ENCODE data around the gene CCDC201. TPM values are rescaled to one million over a fixed set of nuclear protein-coding genes. Genes with fewer than 3 reads are reported as not detected.

CCDC201 gene
- total RNA-seq (not detected), total RNA-seq (0 to 0.23 reads per million in 2 donors)

DNA sequence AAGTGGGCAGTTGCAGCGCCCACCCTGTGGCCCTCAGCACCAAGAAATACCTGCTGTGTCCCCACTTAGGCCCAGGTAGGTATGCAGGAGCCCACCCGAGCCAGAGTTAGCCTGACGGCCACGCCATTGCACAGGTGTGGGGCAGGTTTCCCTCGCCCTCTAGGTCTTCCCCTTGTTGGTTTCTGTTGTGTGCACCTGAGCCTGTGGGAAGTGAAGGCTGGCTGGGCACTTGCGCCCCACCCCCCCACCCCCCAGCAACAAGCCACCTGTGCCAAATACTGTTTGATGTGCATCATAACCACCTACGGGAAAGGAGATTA, at the start of gene CCDC201:
Gene CCDC201, minus strand, starts transcription at position 48 of the 320 bp plus-strand sequence. CDS start 75 bp downstream, outside the sequence.
- DNase-seq (no peak), ATAC-seq (no peak)
- H3K9me3 ChIP-seq (ENCODE audit: control insufficient read depth, low read length, poor library complexity, severe bottlenecking): no peaks in the 10 kb centered on the region
- Mint-ChIP-seq H3K4me1 (no peaks in the 10 kb centered on the region), H3K27me3 (peaks cover 18% of the 10 kb centered on the region), H3K36me3 (ENCODE audit: low read depth) (peaks cover 2% of the 10 kb centered on the region), H3K4me3 (no peak within 1 kb of the TSS), H3K27ac (no peak within 1 kb of the TSS)

DNA sequence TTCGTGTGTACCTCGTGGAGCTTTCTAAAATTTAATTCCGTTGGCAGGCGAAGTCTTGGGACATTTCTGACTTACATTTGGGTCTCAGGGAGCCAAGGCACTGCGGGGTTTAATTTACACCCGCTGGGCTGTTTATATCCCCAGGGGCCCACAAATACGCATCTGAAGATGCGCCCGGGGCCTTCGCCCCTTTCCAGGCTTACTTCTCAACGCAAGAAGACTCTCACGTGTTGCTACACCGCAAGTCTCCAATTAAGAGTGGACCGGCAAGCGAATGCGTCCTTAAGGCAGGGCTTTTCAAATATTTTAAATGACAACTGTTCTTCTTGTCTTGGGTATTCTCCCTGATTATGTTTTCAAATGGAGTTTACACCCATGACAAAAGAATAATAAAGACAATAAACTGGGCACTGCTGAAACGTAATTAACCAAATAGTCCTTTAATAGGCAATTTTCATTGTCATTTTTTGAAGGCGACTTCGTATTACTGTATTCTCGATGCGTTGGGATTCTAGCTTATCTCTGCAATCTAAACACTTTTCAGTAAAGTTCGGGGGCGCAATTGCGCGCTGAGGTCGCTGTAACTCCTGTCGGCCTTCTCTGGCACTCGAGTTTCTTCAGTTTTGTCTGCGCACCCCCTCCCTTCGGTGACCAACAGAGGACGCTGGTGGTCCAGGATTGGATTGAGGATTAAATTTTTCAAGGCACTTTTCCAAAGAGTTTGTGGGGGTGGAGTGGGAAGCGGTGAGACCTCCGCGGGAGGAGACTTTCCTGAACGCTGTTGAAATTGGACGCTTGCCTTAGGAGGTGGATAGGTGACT, 49.0 kb upstream of the CCDC201 start:
- ATAC-seq: no peak
- Mint-ChIP-seq H3K27ac (no peak overlapping the region), H3K4me3 (peak overlapping the region; percentile 78), H3K27me3 (peaks cover 55% of the 10 kb centered on the region), H3K4me1 (peaks cover 25% of the 10 kb centered on the region), H3K36me3 (ENCODE audit: low read depth) (no peaks in the 10 kb centered on the region)
- DNase-seq: no peak
- no peaks in the 10 kb centered on the region for H3K9me3 ChIP-seq (ENCODE audit: control insufficient read depth, low read length, poor library complexity, severe bottlenecking)

GRCh38 chr7:45921381-45921698, 48.5 kb upstream of the CCDC201 start:
- H3K36me3 Mint-ChIP-seq (ENCODE audit: low read depth): no peaks in the 10 kb centered on the region
- H3K9me3 ChIP-seq (ENCODE audit: control insufficient read depth, low read length, poor library complexity, severe bottlenecking): no peaks in the 10 kb centered on the region
- no peak for DNase-seq
- no peak for ATAC-seq
- no peak overlapping the region for H3K27ac Mint-ChIP-seq
- peaks cover 25% of the 10 kb centered on the region for H3K4me1 Mint-ChIP-seq
- H3K27me3 Mint-ChIP-seq: peaks cover 55% of the 10 kb centered on the region
- peak overlapping the region; percentile 78 for H3K4me3 Mint-ChIP-seq

DNA sequence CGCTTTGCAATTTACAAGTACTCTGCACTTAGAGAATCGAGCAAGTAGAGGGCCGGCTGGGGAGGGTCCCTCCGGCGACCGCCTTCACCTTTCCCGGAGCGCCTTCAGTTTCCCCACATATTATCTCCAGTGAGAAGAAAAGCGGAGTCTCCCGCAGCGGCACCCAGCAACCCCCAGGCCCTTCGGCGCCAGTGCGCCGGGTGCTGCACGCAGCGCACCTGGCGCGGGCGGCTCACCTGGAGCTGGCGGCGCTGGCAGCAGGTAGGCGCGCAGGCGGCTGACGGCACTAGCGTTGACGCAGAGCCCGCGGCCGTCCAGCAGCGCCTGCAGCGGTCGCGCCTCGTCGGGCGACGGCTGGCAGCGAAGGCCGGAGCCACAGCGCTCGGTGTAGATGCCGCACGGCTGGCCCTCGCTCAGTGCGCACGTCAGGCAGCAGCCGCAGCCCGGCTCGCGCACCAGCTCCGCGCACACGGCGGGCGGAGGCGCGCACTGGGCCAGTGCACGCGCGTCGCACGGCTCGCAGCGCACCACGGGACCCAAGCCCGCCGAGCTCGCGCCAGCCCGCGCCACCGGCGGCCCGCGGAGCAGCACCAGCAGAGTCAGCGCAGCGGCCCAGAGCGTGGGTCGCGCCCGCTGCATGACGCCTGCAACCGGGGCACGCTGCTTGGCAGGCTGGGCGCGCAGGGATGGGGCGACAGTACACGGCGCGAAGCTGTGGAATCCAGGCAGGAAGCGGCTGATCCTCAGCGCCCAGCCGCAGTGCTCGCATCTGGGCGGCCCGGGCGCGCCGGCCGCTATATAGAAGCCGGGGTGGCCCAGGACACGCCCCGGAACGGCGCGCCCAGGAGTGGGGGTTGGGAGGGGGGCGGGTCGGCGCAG, 47.9 kb upstream of the CCDC201 start, which contains the start of gene IGFBP3:
Gene IGFBP3, minus strand, starts transcription at position 771 of the 879 bp plus-strand sequence. Its CDS starts 132 bp downstream, at position 639.
- DNase-seq (peak in 1 of 3 donors; percentile 15), ATAC-seq (peak; percentile 71)
- Mint-ChIP-seq H3K27ac (no peak within 1 kb of the TSS), H3K27me3 (peaks cover 55% of the 10 kb centered on the region), H3K36me3 (ENCODE audit: low read depth) (no peaks in the 10 kb centered on the region), H3K4me3 (peak within 1 kb of the TSS; percentile 87), H3K4me1 (peaks cover 23% of the 10 kb centered on the region)
- no peaks in the 10 kb centered on the region for H3K9me3 ChIP-seq (ENCODE audit: control insufficient read depth, low read length, poor library complexity, severe bottlenecking)

DNA sequence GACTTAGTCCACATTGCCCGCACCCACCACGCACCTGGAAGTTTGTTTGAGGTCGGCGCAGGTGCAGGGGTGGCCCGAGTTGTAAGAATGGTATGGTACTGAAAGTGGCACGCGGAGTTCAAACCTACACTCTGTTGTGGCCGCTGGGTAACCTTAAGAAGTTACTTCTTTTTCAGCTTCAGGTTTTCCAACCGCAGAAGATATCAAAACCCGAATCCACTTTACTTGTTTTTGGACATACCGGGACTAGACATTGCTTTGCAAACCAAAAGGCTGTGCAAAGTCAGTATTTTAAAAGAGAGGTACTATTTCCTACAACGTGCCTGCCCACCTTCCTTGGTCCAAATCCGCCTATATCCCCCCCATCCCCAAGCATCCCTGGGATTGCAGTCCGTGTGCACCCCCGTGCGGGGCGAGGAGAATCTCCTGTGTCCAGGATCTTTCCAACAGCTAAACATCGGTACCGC, 47.1 kb upstream of the CCDC201 start:
- ATAC-seq: no peak
- Mint-ChIP-seq H3K4me1 (peaks cover 23% of the 10 kb centered on the region), H3K27me3 (peaks cover 55% of the 10 kb centered on the region), H3K27ac (no peak overlapping the region), H3K36me3 (ENCODE audit: low read depth) (no peaks in the 10 kb centered on the region), H3K4me3 (peak overlapping the region; percentile 87)
- no peaks in the 10 kb centered on the region for H3K9me3 ChIP-seq (ENCODE audit: control insufficient read depth, low read length, poor library complexity, severe bottlenecking)
- no peak for DNase-seq

DNA sequence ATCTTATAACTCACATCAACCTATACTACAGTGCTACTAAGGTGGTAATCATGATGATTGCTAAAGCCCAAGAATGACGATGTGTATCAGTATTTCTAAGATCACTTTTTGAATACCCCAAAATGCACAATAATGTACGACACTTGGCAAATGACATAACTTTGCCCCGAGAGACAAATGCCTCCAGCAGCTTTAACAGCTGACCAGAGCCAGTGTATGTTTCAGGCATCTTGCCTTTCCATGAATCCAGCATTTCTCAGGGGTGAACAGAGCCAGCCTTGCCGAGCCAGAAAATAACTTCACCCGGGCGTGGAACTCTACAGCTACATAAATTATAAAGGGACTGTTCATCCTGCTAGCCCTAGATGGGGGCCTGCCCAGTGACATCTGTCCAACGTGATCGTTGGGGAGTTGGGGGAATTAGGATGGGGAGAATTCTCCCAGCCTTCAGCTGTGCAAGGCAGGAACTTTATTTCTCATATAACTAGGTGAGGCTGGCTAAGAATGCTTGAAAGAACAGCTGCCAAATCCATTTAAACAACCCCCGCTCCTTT, 46.4 kb upstream of the CCDC201 start:
- Mint-ChIP-seq H3K4me1 (peaks cover 23% of the 10 kb centered on the region), H3K4me3 (peak overlapping the region; percentile 87), H3K27me3 (peaks cover 57% of the 10 kb centered on the region), H3K36me3 (ENCODE audit: low read depth) (no peaks in the 10 kb centered on the region), H3K27ac (no peak overlapping the region)
- H3K9me3 ChIP-seq (ENCODE audit: control insufficient read depth, low read length, poor library complexity, severe bottlenecking): no peaks in the 10 kb centered on the region
- ATAC-seq: no peak
- no peak for DNase-seq

DNA sequence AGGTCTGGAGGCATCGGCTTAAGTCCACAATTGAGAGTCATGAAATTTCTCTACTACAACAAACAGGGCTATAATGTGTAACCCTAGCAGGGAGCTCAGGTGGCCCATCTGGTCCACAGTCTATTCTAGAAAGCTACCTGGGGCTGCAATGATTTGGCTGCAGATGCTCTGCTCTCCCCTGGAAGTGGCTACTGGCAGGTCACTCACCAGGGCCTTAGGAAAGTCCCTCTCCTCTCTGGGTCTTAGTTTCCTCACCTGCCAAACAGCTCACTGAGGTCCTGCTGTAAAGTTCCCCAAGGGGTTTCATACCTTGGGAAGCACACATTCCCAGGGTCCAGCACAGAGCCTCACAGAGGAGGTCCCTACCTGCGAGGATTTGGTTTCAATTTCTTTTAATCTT, 45.7 kb upstream of the CCDC201 start:
- ATAC-seq (no peak), DNase-seq (no peak)
- no peak overlapping the region for H3K27ac Mint-ChIP-seq
- H3K27me3 Mint-ChIP-seq: peaks cover 51% of the 10 kb centered on the region
- H3K9me3 ChIP-seq (ENCODE audit: control insufficient read depth, low read length, poor library complexity, severe bottlenecking): no peaks in the 10 kb centered on the region
- no peak overlapping the region for H3K4me3 Mint-ChIP-seq
- no peaks in the 10 kb centered on the region for H3K36me3 Mint-ChIP-seq (ENCODE audit: low read depth)
- peaks cover 23% of the 10 kb centered on the region for H3K4me1 Mint-ChIP-seq

- peaks cover 16% of the 10 kb centered on the region for H3K4me1 Mint-ChIP-seq
- no peaks in the 10 kb centered on the region for H3K9me3 ChIP-seq (ENCODE audit: control insufficient read depth, low read length, poor library complexity, severe bottlenecking)
- H3K27me3 Mint-ChIP-seq: peaks cover 51% of the 10 kb centered on the region
- peak; percentile 44 to 70 (median 51) for DNase-seq
- ATAC-seq: peak; percentile 35
- H3K27ac Mint-ChIP-seq: no peak overlapping the region
- H3K4me3 Mint-ChIP-seq: peak overlapping the region; percentile 33
- no peaks in the 10 kb centered on the region for H3K36me3 Mint-ChIP-seq (ENCODE audit: low read depth)
These were observed 44.8 kb upstream of the CCDC201 start for GRCh38 chr7:45917658-45918057.

DNA sequence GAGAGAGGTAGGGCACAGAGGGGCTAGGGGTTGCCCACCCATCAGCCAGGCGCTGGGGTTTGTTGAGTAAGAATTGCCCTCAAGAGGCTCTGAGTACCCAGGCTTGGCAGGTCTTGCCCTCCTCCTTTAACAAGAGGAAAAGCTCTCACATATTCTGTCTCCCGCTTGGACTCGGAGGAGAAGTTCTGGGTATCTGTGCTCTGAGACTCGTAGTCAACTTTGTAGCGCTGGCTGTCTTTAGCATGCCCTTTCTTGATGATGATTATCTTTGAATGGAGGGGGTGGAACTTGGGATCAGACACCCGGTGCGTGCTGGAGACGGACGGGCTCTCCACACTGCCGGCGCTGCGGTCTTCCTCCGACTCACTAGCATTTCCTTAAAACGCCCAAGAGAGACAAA, 44.2 kb upstream of the CCDC201 start:
- peaks cover 10% of the 10 kb centered on the region for H3K4me1 Mint-ChIP-seq
- H3K36me3 Mint-ChIP-seq (ENCODE audit: low read depth): no peaks in the 10 kb centered on the region
- no peaks in the 10 kb centered on the region for H3K9me3 ChIP-seq (ENCODE audit: control insufficient read depth, low read length, poor library complexity, severe bottlenecking)
- H3K27me3 Mint-ChIP-seq: peaks cover 47% of the 10 kb centered on the region
- DNase-seq (no peak), ATAC-seq (no peak)
- H3K27ac Mint-ChIP-seq: no peak overlapping the region
- H3K4me3 Mint-ChIP-seq: no peak overlapping the region

DNA sequence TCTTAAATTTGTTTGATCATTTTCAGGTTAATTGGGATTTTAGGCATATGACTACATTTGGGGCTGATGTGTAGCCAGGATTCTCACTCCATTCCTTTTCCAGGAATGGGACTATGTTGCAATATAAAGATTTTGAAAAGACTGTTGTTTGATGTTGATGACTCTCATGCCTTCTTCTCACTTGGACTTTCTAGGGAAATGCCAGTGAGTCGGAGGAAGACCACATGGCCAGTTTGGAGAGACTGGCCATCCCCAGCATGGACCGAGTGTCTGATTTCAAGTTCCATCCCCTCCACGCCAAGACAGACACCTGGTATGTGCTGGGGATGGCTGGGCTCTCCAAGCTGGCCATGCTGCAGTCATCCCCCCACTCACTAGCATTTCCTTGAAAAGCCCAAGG, 42.7 kb upstream of the CCDC201 start:
- no peak overlapping the region for H3K27ac Mint-ChIP-seq
- H3K4me3 Mint-ChIP-seq: no peak overlapping the region

GRCh38 chr7:45914911-45915310, 42.0 kb upstream of the CCDC201 start:
- no peaks in the 10 kb centered on the region for H3K36me3 Mint-ChIP-seq (ENCODE audit: low read depth)
- H3K27me3 Mint-ChIP-seq: peaks cover 38% of the 10 kb centered on the region
- peaks cover 5% of the 10 kb centered on the region for H3K4me1 Mint-ChIP-seq
- ATAC-seq (no peak), DNase-seq (no peak)
- no peak overlapping the region for H3K27ac Mint-ChIP-seq
- H3K9me3 ChIP-seq (ENCODE audit: control insufficient read depth, low read length, poor library complexity, severe bottlenecking): no peaks in the 10 kb centered on the region
- no peak overlapping the region for H3K4me3 Mint-ChIP-seq

More for the DNA sequence above, 42.7 kb upstream of the CCDC201 start:
- DNase-seq: no peak
- no peak for ATAC-seq
- no peaks in the 10 kb centered on the region for H3K9me3 ChIP-seq (ENCODE audit: control insufficient read depth, low read length, poor library complexity, severe bottlenecking)
- Mint-ChIP-seq H3K36me3 (ENCODE audit: low read depth) (no peaks in the 10 kb centered on the region), H3K27me3 (peaks cover 44% of the 10 kb centered on the region), H3K4me1 (peaks cover 9% of the 10 kb centered on the region)

DNA sequence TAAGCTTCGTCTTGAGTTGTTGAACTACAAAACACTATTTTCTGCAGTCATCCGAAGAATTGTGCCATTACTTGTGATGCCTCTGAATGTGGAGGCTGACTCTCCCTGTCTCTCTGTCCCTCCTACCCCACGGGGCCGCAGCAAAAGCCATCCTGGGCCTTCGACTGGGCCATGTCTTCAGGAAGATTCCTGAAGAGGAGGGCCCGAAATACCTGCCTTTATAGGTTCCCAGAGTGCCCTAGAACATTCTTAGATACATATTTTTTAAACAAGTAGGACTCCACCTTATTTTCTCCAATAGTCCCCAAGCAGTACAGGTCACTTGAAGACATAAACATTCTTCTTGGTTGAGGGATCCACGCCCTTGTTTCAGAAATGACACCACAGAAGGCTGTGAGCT, 40.1 kb upstream of the CCDC201 start:
- ATAC-seq (no peak), DNase-seq (no peak)
- peaks cover 5% of the 10 kb centered on the region for H3K4me1 Mint-ChIP-seq
- H3K36me3 Mint-ChIP-seq (ENCODE audit: low read depth): no peaks in the 10 kb centered on the region
- H3K4me3 Mint-ChIP-seq: no peak overlapping the region
- H3K27ac Mint-ChIP-seq: no peak overlapping the region
- no peaks in the 10 kb centered on the region for H3K9me3 ChIP-seq (ENCODE audit: control insufficient read depth, low read length, poor library complexity, severe bottlenecking)
- peaks cover 30% of the 10 kb centered on the region for H3K27me3 Mint-ChIP-seq

DNA sequence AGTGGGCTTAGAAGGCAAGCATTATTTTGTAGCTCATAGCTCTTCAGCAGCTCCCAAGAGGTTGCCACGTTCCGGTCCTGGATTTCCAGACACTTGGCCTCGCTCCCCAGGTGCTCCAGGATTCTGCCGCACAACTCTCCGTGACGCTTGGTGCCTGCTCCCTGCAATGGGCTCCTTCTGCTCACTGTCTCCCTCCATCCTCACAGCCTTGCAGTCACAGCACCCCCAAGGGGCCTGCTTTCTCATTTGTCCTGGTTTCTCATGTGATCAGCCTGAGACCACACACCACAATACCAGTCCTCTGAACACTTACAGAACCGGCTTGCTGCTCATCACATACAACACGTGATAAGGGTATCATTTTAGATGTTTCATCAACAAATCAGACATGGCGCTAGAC, 38.4 kb upstream of the CCDC201 start:
- Mint-ChIP-seq H3K36me3 (ENCODE audit: low read depth) (no peaks in the 10 kb centered on the region), H3K4me3 (no peak overlapping the region), H3K27me3 (peaks cover 21% of the 10 kb centered on the region), H3K4me1 (no peaks in the 10 kb centered on the region), H3K27ac (no peak overlapping the region)
- no peak for DNase-seq
- ATAC-seq: no peak
- no peaks in the 10 kb centered on the region for H3K9me3 ChIP-seq (ENCODE audit: control insufficient read depth, low read length, poor library complexity, severe bottlenecking)
